ENCODE results near the gene KERA.

The KERA gene

GRCh38 chr12:91009319-91009950 is 48.4 kb downstream of the KERA start:
- DNase-seq (ENCODE audit: low spot score), result no peak

GRCh38 chr12:91007531-91008290 is 50.1 kb downstream of the KERA start:
- no peak for DNase-seq (ENCODE audit: low spot score)

GRCh38 chr12:91004872-91005271 is 53.0 kb downstream of the KERA start, which contains the start of gene EPYC:
Gene EPYC, minus strand, starts transcription at chr12:91004972. Its CDS starts 2,407 bp downstream, at chr12:91002565.
- no peak for DNase-seq (ENCODE audit: low spot score)

GRCh38 chr12:91003737-91004136 is 54.1 kb downstream of the KERA start:
- DNase-seq (ENCODE audit: low spot score), result no peak

GRCh38 chr12:91001306-91001705 is 56.5 kb downstream of the KERA start:
- no peak for DNase-seq (ENCODE audit: low spot score)
